Endothelial cell of umbilical vein (primary cell): Measurements from ENCODE around the gene EMC8. TPM values are rescaled to one million over a fixed set of nuclear protein-coding genes. Genes with fewer than 3 reads are reported as not detected.

Source experiments
- BruUV-seq: library from RNA; stranded (reverse); fragments of 400-500 nt; replicated peaks from 2 replicates; lab custom pipeline; 2021; lab: Mats Ljungman, UMichigan
- CTCF ChIA-PET: fragments of 300-600, 350-600 bp; sonication (Branson Sonifier 250); formaldehyde crosslinking; loops from one replicate; lab custom pipeline; 2021; ENCODE audit warnings: antibody characterized with exemption, inconsistent platforms; lab: Charles Lee
- POLR2A ChIA-PET: fragments of 300-600, 350-600 bp; sonication (Branson Sonifier 250); formaldehyde crosslinking; loops from one replicate; lab custom pipeline; 2021; ENCODE audit warnings: antibody characterized with exemption, inconsistent platforms; lab: Charles Lee
- DNase-seq: peaks from one replicate; pipeline ENCODE4 v3.0.0-alpha.2; 2011; ENCODE audit warnings: low read depth, low spot score
- FAIRE-seq: peaks from 2 replicates; lab custom pipeline; 2011; peaks lifted over from hg19 to GRCh38; lab: Jason Lieb, UNC
- H2AFZ ChIP-seq: 2 replicates; pipeline ENCODE4 v1.6.0; 2012; ENCODE audit warnings: low read depth, low read length, control low read depth, inconsistent platforms
- H3K27ac ChIP-seq: 2 replicates; pipeline ENCODE4 v1.5.1; 2011; ENCODE audit warnings: low read depth, mild to moderate bottlenecking, control low read depth, low read length, moderate library complexity; ENCODE audit not compliant: insufficient read depth
- H3K27me3 ChIP-seq, 2 experiments: 2 replicates each; pipeline versions ENCODE4 v1.6.0 to v1.6.1; 2011; ENCODE audit warnings: low read length in 2 of 2, mixed read lengths in 1 of 2; ENCODE audit not compliant: control insufficient read depth in 2 of 2, insufficient read depth in 2 of 2
- H3K36me3 ChIP-seq, 2 experiments: 2 replicates in 1 of 2; 3 replicates in 1 of 2; pipeline ENCODE4 v1.5.1; 2011; ENCODE audit warnings: low read length in 2 of 2, mild to moderate bottlenecking in 1 of 2, moderate library complexity in 1 of 2; ENCODE audit not compliant: control insufficient read depth in 2 of 2, insufficient read depth in 2 of 2; ENCODE audit errors: extremely low read depth in 1 of 2
- H3K4me1 ChIP-seq: 3 replicates; pipeline ENCODE4 v1.5.1; 2011; ENCODE audit warnings: mild to moderate bottlenecking, low read length; ENCODE audit not compliant: control insufficient read depth, insufficient read depth; ENCODE audit errors: extremely low read depth
- H3K4me2 ChIP-seq: 2 replicates; pipeline ENCODE4 v1.6.1; 2011; ENCODE audit warnings: low read length, control low read depth, mixed read lengths; ENCODE audit not compliant: insufficient read depth
- H3K4me3 ChIP-seq, 3 experiments: fragments of 200-600 bp in 1 of 3; sonication (generic), shearing (Covaris generic) in 1 of 3; replicated peaks in 1 of 3; 2 replicates each; pipeline ENCODE4 v1.5.1; 2011 to 2016; ENCODE audit warnings: control low read depth in 3 of 3, low read length in 3 of 3, mild to moderate bottlenecking in 2 of 3, inconsistent platforms in 1 of 3, low read depth in 1 of 3, moderate library complexity in 1 of 3; ENCODE audit not compliant: insufficient read depth in 1 of 3
- H3K79me2 ChIP-seq: 2 replicates; pipeline ENCODE4 v1.6.0; 2012; ENCODE audit warnings: low read length, inconsistent platforms; ENCODE audit not compliant: control insufficient read depth, insufficient read depth
- H3K9ac ChIP-seq: replicated peaks from 2 replicates; pipeline ENCODE3; 2011; ENCODE audit warnings: low read length, control low read depth; ENCODE audit not compliant: insufficient read depth; ENCODE audit errors: extremely low read depth
- H3K9me1 ChIP-seq: replicated peaks from 3 replicates; pipeline ENCODE4 v1.6.0; 2011; ENCODE audit warnings: mild to moderate bottlenecking, low read length; ENCODE audit not compliant: control insufficient read depth, insufficient read depth; ENCODE audit errors: extremely low read depth
- H3K9me3 ChIP-seq: replicated peaks from 2 replicates; pipeline ENCODE4 v1.5.1; 2012; ENCODE audit warnings: low read length, inconsistent platforms; ENCODE audit not compliant: control insufficient read depth, insufficient read depth
- H4K20me1 ChIP-seq: replicated peaks from 2 replicates; pipeline ENCODE3; 2011; ENCODE audit warnings: mild to moderate bottlenecking, low read length; ENCODE audit not compliant: control insufficient read depth, insufficient read depth; ENCODE audit errors: extremely low read depth
- EZH2 ChIP-seq: IDR thresholded peaks from 2 replicates; pipeline ENCODE4 v1.6.1; 2012; ENCODE audit warnings: borderline replicate concordance, low read depth, mild to moderate bottlenecking, moderate library complexity, low read length, inconsistent platforms; ENCODE audit not compliant: severe bottlenecking
- FOS ChIP-seq: IDR thresholded peaks from 2 replicates; pipeline ENCODE4 v1.6.1; 2011; ENCODE audit warnings: mild to moderate bottlenecking, low read length, moderate library complexity, borderline replicate concordance; ENCODE audit not compliant: insufficient read depth
- GATA2 ChIP-seq: IDR thresholded peaks from 2 replicates; pipeline ENCODE4 v1.7.0; 2011; ENCODE audit warnings: low read depth, mild to moderate bottlenecking, moderate library complexity, mixed read lengths, low read length; ENCODE audit not compliant: insufficient read length, insufficient read depth
- JUN ChIP-seq: IDR thresholded peaks from 2 replicates; pipeline ENCODE4 v1.6.1; 2011; ENCODE audit warnings: borderline replicate concordance, low read depth; ENCODE audit not compliant: insufficient read length, insufficient read depth
- MYC ChIP-seq: IDR thresholded peaks from one replicate; pipeline ENCODE4 v1.6.1; 2011; ENCODE audit warnings: mild to moderate bottlenecking, low read depth, low read length
- POLR2A ChIP-seq: IDR thresholded peaks from 2 replicates; pipeline ENCODE4 v1.6.1; 2012; ENCODE audit warnings: low read depth, mild to moderate bottlenecking, control low read depth, low read length
- POLR2AphosphoS5 ChIP-seq: IDR thresholded peaks from 2 replicates; pipeline ENCODE4 v1.6.1; 2012; ENCODE audit warnings: low read depth, mild to moderate bottlenecking, control low read depth, low read length, moderate library complexity; ENCODE audit not compliant: insufficient read depth
- dilution Hi-C: fragments of 300-500 bp; cut with MboI; formaldehyde crosslinking; loops from one replicate; pipeline ENCODE4 v1.15.0; 2019; ENCODE audit warnings: low sequenced_read_pairs; ENCODE audit not compliant: extremely low pct_ligation_motif_present
- intact Hi-C: fragments of 100-400 bp; cut with micrococcal nuclease; formaldehyde crosslinking; loops from one replicate; pipeline ENCODE4 v1.10.0; 2022
- polyA plus RNA-seq, 4 experiments: library from polyadenylated mRNA; depleted of rRNA in 3 of 4; stranded (reverse) in 3 of 4; unstranded in 1 of 4; fragments of >200 nt; gene quantifications; 2 replicates each; pipeline versions ENCODE4 v1.2.1 to v1.2.3, GENCODE V29; 2011 to 2012; ENCODE audit warnings: missing spikeins in 1 of 4
- total RNA-seq: library from RNA; stranded (reverse); gene quantifications from 2 replicates; pipeline ENCODE4 v1.2.3, GENCODE V29; 2021
- TF ChIP-seq, protein P1 (sequence below): IDR thresholded peaks from 2 replicates; pipeline ENCODE4 v1.6.1; 2011; ENCODE audit not compliant: insufficient read depth, insufficient read length
- TF ChIP-seq, protein P2 (sequence below), 2 donors: IDR thresholded peaks; 1 replicate in 1 of 2; 2 replicates in 1 of 2; pipeline ENCODE4 v1.5.1; 2011; ENCODE audit warnings: low read length in 2 of 2, mild to moderate bottlenecking in 2 of 2, moderate library complexity in 2 of 2, control low read depth in 1 of 2, inconsistent platforms in 1 of 2, low read depth in 1 of 2; ENCODE audit not compliant: insufficient read depth in 1 of 2; ENCODE audit errors: extremely low read depth in 1 of 2

The EMC8 gene
- total and polyA plus RNA-seq, 2 donors (not counting 3 experiments of a cell fraction or from before 2014, with no cell fraction given), result 51.2 to 59.6 TPM

DNA sequence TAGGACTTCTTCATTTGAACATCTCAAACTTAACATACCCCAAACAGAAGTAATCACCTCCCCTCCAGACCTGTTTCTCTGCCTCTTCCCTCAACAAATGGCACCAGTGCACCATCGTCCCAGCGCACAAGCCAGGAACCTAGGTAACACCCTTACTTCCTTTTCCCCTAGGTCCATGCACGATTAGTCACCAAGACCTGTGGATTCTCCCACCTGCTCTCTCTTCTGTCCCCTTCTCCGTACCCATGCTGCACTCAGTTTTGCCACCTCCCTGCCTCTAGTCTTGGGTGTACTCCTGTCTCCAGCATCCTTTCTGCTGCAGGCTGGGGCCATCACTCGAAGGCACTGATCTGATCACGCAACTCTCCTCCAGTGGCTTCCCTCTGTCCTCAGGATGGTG lies 3.2 kb downstream of the EMC8 start:
- TF ChIP-seq EZH2 (no peak), JUN (no peak), FOS (no peak), GATA2 (no peak), POLR2AphosphoS5 (no peak)
- CTCF ChIA-PET, result no interaction called here
- DNase-seq, result no peak

DNA sequence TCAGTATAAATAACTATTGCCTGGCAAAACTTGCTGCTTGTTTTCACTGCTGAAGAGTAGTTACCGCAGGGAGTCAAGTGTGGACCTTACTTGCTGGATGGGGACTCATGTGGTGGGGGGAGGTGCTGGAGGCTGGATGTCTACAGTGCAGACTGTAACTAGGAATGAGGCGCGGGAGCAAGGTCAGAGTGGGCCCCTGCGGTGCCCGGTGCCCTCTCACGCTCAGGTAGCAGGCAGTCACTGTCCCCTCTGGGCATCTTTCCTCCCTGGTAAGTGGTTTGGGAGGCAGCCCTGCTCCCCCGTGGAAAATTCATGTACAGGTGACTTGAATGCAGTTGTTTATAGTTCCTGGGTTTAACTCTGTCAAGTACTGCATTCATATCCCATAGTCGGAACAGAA lies 4.6 kb downstream of the EMC8 start:
- peaks cover 5% of the 10 kb centered on the region for H4K20me1 ChIP-seq
- POLR2A ChIA-PET, result no interaction called here
- H3K9me3 ChIP-seq, result no peaks in the 10 kb centered on the region
- H3K27me3 ChIP-seq, result no peaks in the 10 kb centered on the region
- BruUV-seq, result no TSS peak
- peaks cover 14% of the 10 kb centered on the region for H3K4me1 ChIP-seq
- TF ChIP-seq JUN, result no peak
- TF ChIP-seq EZH2, result no peak
- TF ChIP-seq, protein P1, sequence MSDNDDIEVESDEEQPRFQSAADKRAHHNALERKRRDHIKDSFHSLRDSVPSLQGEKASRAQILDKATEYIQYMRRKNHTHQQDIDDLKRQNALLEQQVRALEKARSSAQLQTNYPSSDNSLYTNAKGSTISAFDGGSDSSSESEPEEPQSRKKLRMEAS, result no peak
- TF ChIP-seq FOS, result no peak
- TF ChIP-seq GATA2, result no peak
- TF ChIP-seq POLR2AphosphoS5, result no peak
- TF ChIP-seq POLR2A, result no peak
- TF ChIP-seq, protein P2, sequence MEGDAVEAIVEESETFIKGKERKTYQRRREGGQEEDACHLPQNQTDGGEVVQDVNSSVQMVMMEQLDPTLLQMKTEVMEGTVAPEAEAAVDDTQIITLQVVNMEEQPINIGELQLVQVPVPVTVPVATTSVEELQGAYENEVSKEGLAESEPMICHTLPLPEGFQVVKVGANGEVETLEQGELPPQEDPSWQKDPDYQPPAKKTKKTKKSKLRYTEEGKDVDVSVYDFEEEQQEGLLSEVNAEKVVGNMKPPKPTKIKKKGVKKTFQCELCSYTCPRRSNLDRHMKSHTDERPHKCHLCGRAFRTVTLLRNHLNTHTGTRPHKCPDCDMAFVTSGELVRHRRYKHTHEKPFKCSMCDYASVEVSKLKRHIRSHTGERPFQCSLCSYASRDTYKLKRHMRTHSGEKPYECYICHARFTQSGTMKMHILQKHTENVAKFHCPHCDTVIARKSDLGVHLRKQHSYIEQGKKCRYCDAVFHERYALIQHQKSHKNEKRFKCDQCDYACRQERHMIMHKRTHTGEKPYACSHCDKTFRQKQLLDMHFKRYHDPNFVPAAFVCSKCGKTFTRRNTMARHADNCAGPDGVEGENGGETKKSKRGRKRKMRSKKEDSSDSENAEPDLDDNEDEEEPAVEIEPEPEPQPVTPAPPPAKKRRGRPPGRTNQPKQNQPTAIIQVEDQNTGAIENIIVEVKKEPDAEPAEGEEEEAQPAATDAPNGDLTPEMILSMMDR (IDR thresholded peaks at IDR 0.05; ENCODE audit: extremely low read depth in 1 of 2, insufficient read depth in 1 of 2, low read depth in 1 of 2, low read length in 2 of 2), result no peak
- TF ChIP-seq MYC, result no peak
- H3K79me2 ChIP-seq, result peaks cover 94% of the 10 kb centered on the region
- intact Hi-C loops (no loop called here), dilution Hi-C loops (no loop called here)
- CTCF ChIA-PET, result no interaction called here
- H3K4me2 ChIP-seq, result no peak overlapping the region
- H3K4me3 ChIP-seq, result no peak overlapping the region
- H3K36me3 ChIP-seq, result peaks cover 4 to 14% of the 10 kb centered on the region in 2 experiments
- H2AFZ ChIP-seq, result no peak overlapping the region
- no peaks in the 10 kb centered on the region for H3K9me1 ChIP-seq
- DNase-seq (no peak), FAIRE-seq (no peak)
- no peak overlapping the region for H3K27ac ChIP-seq
- no peak overlapping the region for H3K9ac ChIP-seq

More for the DNA sequence above, 3.2 kb downstream of the EMC8 start:
- Histone ChIP-seq H3K9ac (no peak overlapping the region), H2AFZ (no peak overlapping the region), H3K79me2 (peaks cover 96% of the 10 kb centered on the region), H3K4me1 (peaks cover 17% of the 10 kb centered on the region), H3K4me2 (no peak overlapping the region), H4K20me1 (peaks cover 5% of the 10 kb centered on the region), H3K36me3 (peaks cover 4 to 14% of the 10 kb centered on the region in 2 experiments), H3K27ac (no peak overlapping the region), H3K9me1 (no peaks in the 10 kb centered on the region), H3K27me3 (no peaks in the 10 kb centered on the region), H3K9me3 (no peaks in the 10 kb centered on the region), H3K4me3 (no peak overlapping the region)
- POLR2A ChIA-PET, result no interaction called here
- intact Hi-C loops (no loop called here), dilution Hi-C loops (no loop called here)
- no peak for FAIRE-seq
- BruUV-seq, result no TSS peak
